ENCODE data around the gene OR1J1. TPM values are rescaled to one million over a fixed set of nuclear protein-coding genes. Genes with fewer than 3 reads are reported as not detected.

The OR1J1 gene
- total and polyA plus RNA-seq, 12 donors: not detected

DNA sequence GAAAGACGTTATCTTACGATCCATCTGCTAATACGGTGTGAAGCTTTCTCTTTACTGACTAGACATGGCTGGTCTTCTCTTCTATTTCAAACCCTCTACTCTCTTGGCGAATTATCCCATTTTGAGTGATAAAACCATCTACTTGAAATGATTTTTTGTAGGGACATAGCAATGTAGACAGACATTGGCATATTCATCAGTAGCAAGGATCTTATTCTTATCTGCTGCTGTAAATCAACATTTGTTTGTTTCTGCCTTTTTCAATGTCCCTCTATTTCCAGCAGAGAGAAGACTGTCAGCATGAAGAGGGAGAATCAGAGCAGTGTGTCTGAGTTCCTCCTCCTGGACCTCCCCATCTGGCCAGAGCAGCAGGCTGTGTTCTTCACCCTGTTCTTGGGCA lies 41.1 kb upstream of the OR1J1 start, which contains the start of gene OR1J4:
Gene OR1J4, plus strand, starts transcription at position 301 of the 400 bp plus-strand sequence. Its CDS starts 0 bp downstream, at position 301.
- Histone ChIP-seq H3K9me3 (replicated peaks in 1 of 3) (no peaks in the 10 kb centered on the region), H3K36me3 (replicated peaks in 1 of 2) (no peaks in the 10 kb centered on the region), H3K4me3 (no peak within 1 kb of the TSS), H3K27ac (no peak within 1 kb of the TSS), H3K4me1 (replicated peaks in 1 of 2) (no peaks in the 10 kb centered on the region), H3K27me3 (peaks cover 10% of the 10 kb centered on the region)
- no peak for DNase-seq
- 69 to 75% (median 72%) methylated on average over 4 of the region's 4 CpGs for WGBS, 4 donors
- intact Hi-C loops (cut with DNase I): no loop called here
- TF ChIP-seq, protein P1, sequence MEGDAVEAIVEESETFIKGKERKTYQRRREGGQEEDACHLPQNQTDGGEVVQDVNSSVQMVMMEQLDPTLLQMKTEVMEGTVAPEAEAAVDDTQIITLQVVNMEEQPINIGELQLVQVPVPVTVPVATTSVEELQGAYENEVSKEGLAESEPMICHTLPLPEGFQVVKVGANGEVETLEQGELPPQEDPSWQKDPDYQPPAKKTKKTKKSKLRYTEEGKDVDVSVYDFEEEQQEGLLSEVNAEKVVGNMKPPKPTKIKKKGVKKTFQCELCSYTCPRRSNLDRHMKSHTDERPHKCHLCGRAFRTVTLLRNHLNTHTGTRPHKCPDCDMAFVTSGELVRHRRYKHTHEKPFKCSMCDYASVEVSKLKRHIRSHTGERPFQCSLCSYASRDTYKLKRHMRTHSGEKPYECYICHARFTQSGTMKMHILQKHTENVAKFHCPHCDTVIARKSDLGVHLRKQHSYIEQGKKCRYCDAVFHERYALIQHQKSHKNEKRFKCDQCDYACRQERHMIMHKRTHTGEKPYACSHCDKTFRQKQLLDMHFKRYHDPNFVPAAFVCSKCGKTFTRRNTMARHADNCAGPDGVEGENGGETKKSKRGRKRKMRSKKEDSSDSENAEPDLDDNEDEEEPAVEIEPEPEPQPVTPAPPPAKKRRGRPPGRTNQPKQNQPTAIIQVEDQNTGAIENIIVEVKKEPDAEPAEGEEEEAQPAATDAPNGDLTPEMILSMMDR (IDR thresholded peaks at IDR 0.05): no peak
- no peak for TF ChIP-seq POLR2A (IDR thresholded peaks at IDR 0.05)

DNA sequence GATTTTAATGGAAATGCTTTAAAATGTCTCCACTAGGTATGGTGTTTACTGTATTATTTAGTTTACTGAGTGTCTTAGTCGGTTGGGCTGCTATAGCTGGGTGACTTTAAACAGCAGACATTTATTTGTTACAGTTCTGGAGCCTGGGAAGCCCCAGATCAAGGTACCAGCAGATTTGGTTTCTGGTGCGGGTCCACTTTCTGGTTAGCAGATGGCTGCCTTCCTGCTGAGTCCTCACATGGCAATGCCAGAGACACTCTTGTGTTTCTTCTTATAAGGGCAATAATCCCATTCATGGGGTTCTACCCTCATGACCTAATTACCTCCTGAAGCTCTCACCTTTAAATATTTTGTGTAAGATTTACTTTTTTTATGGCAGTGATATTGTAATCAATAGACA lies 40.5 kb upstream of the OR1J1 start:
- Histone ChIP-seq H3K27ac (no peak overlapping the region), H3K4me3 (no peak overlapping the region), H3K27me3 (peaks cover 10% of the 10 kb centered on the region), H3K36me3 (replicated peaks in 1 of 2) (no peaks in the 10 kb centered on the region), H3K9me3 (replicated peaks in 1 of 3) (no peaks in the 10 kb centered on the region), H3K4me1 (replicated peaks in 1 of 2) (no peaks in the 10 kb centered on the region)
- TF ChIP-seq POLR2A (IDR thresholded peaks at IDR 0.05): no peak
- TF ChIP-seq, protein P1 (IDR thresholded peaks at IDR 0.05): no peak
- WGBS, 4 donors: 47 to 58% (median 49%) methylated on average over 2 of the region's 2 CpGs
- no peak for DNase-seq
- intact Hi-C loops (cut with DNase I): no loop called here

DNA sequence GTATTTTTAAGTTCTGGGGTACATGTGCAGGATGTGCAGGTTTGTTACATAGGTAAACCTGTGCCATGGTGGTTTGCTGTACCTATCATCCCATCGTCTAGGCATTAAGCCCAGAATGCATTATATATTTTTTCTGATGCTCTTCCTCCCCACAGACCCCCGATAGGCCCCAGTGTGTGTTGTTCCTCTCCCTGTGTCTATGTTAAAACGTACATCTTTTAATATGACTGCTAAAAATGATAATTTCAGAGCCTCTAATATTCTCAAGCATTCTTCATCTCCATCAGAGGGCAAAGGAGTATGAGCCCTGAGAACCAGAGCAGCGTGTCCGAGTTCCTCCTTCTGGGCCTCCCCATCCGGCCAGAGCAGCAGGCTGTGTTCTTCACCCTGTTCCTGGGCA lies 32.8 kb upstream of the OR1J1 start, which contains the start of gene OR1J2:
Gene OR1J2, plus strand, starts transcription at position 301 of the 400 bp plus-strand sequence. Its CDS starts 0 bp downstream, at position 301.
- TF ChIP-seq, protein P1 (IDR thresholded peaks at IDR 0.05): no peak
- no peak for TF ChIP-seq POLR2A (IDR thresholded peaks at IDR 0.05)
- DNase-seq: no peak
- no peaks in the 10 kb centered on the region for H3K27me3 ChIP-seq
- intact Hi-C loops (cut with DNase I): no loop called here
- no peaks in the 10 kb centered on the region for H3K36me3 ChIP-seq (replicated peaks in 1 of 2)
- no peak within 1 kb of the TSS for H3K4me3 ChIP-seq
- no peaks in the 10 kb centered on the region for H3K4me1 ChIP-seq (replicated peaks in 1 of 2)
- WGBS, 4 donors: 61 to 74% (median 71%) methylated on average over 6 of the region's 6 CpGs
- no peaks in the 10 kb centered on the region for H3K9me3 ChIP-seq (replicated peaks in 1 of 3)
- no peak within 1 kb of the TSS for H3K27ac ChIP-seq

DNA sequence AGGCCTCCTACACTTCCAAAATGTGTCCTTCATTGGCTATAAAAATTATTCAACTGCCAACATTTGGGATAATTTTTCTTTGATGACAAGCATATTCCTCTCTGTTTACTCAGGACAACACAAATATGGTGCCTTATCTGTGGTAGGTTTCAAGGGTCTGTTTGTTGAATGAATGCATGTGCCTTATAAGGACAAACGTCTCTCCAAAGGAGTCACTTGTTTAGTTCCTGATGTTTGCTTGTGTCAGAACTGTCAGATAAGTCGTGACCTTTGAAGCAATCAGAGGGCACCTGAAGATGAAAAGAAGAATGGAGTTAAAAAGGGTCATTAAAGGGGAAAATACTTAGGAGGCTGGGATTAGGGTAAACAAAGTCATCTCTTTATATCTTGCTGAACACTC lies 29.2 kb upstream of the OR1J1 start:
- WGBS, 4 donors: 17 to 53% (median 42%) methylated on average over 2 of the region's 2 CpGs
- Histone ChIP-seq H3K27me3 (no peaks in the 10 kb centered on the region), H3K27ac (no peak overlapping the region), H3K9me3 (replicated peaks in 1 of 3) (no peaks in the 10 kb centered on the region), H3K4me1 (replicated peaks in 1 of 2) (no peaks in the 10 kb centered on the region), H3K4me3 (no peak overlapping the region), H3K36me3 (replicated peaks in 1 of 2) (no peaks in the 10 kb centered on the region)
- TF ChIP-seq, protein P1 (IDR thresholded peaks at IDR 0.05): no peak
- no peak for TF ChIP-seq POLR2A (IDR thresholded peaks at IDR 0.05)
- intact Hi-C loops (cut with DNase I): no loop called here
- no peak for DNase-seq

All from adrenal gland (tissue), 12 donors.